Measurements from ENCODE around the gene NMUR2. TPM values are rescaled to one million over a fixed set of nuclear protein-coding genes. Genes with fewer than 3 reads are reported as not detected.

The NMUR2 gene
- polyA plus RNA-seq, 1 of the 3 experiments (the other 2 are of a cell fraction) = not detected

DNA sequence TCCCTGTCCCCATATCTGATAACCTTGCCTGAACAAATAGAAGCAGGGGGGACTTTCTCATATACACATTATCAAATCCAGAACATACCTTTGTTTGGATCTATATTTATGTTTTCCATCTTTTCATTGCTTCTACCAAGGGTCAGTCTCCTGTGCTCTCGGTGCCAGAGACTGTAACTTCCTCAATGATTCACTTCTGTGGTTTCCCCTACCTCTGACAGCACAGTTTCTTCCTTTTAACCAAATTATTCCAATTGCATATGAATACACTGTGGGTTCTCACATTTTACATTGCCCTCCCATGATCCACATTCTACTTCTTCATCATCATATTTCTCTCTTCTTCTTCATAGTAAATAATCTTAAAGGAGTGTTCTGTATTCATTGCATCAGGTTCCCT is 32.2 kb downstream of the NMUR2 start (continued):
- TF ChIP-seq, protein P1, sequence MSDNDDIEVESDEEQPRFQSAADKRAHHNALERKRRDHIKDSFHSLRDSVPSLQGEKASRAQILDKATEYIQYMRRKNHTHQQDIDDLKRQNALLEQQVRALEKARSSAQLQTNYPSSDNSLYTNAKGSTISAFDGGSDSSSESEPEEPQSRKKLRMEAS (IDR thresholded peaks at IDR 0.05; ENCODE audit: low read depth) = no peak
- no peak for TF ChIP-seq RFX5 (IDR thresholded peaks at IDR 0.05; ENCODE audit: low read length)
- TF ChIP-seq SMC3 (IDR thresholded peaks at IDR 0.05; ENCODE audit: low read depth, low read length) = no peak
- TF ChIP-seq TCF12 (IDR thresholded peaks at IDR 0.05) = no peak
- TF ChIP-seq TAF1 (IDR thresholded peaks at IDR 0.05; ENCODE audit: borderline replicate concordance, low read depth, low read length) = no peak
- TF ChIP-seq FOSL2 (IDR thresholded peaks at IDR 0.05; ENCODE audit: borderline replicate concordance, low read depth) = no peak
- TF ChIP-seq, protein P2, sequence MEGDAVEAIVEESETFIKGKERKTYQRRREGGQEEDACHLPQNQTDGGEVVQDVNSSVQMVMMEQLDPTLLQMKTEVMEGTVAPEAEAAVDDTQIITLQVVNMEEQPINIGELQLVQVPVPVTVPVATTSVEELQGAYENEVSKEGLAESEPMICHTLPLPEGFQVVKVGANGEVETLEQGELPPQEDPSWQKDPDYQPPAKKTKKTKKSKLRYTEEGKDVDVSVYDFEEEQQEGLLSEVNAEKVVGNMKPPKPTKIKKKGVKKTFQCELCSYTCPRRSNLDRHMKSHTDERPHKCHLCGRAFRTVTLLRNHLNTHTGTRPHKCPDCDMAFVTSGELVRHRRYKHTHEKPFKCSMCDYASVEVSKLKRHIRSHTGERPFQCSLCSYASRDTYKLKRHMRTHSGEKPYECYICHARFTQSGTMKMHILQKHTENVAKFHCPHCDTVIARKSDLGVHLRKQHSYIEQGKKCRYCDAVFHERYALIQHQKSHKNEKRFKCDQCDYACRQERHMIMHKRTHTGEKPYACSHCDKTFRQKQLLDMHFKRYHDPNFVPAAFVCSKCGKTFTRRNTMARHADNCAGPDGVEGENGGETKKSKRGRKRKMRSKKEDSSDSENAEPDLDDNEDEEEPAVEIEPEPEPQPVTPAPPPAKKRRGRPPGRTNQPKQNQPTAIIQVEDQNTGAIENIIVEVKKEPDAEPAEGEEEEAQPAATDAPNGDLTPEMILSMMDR (IDR thresholded peaks at IDR 0.05) = no peak
- TF ChIP-seq EZH2phosphoT487 (IDR thresholded peaks at IDR 0.05; ENCODE audit: borderline replicate concordance, low read depth) = no peak

DNA sequence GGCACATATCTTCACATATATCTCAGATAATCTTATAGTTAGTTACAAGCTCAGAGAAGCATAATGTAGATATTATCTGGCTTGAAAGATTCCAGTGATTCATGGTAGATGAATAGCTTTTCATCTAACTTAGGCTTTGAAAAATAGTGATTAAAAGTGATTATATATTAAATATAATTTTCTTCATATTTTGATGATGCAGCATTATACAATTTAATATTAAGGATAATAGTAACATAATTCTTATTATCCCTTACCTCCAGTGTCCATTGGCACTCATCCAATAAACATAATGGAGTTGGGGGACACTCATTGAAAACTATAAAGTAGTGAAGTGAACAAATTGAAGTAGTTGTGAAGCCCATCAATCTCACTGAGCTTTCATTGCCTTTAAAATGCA is 35.8 kb downstream of the NMUR2 start:
- no peaks in the 10 kb centered on the region for H3K79me2 ChIP-seq (ENCODE audit: insufficient read depth)
- H3K9me3 ChIP-seq = no peaks in the 10 kb centered on the region
- H4K20me1 ChIP-seq (ENCODE audit: insufficient read depth) = no peaks in the 10 kb centered on the region
- no peaks in the 10 kb centered on the region for H3K9me2 ChIP-seq
- H3K4me1 ChIP-seq (ENCODE audit: control insufficient read depth in 1 of 2, insufficient read depth in 2 of 2, low read depth in 1 of 2, low read length in 1 of 2) = no peaks in the 10 kb centered on the region
- CTCF ChIA-PET = interaction anchor here (2.5 kb wide), 1 partner anchor 20 kb away, joined by 12 read pairs; no protein-coding TSS in a partner anchor
- POLR2A ChIA-PET = no interaction called here
- DNase-seq = no peak
- no peak overlapping the region for H3K9ac ChIP-seq
- H3K36me3 ChIP-seq (replicated peaks in 1 of 2; ENCODE audit: control insufficient read depth in 1 of 2, insufficient read depth in 2 of 2, low read length in 1 of 2) = no peaks in the 10 kb centered on the region
- no peak overlapping the region for H3K27ac ChIP-seq (ENCODE audit: low read depth in 2 of 2, low read length in 1 of 2)
- no peak overlapping the region for H2AFZ ChIP-seq (ENCODE audit: low read depth)
- no peak overlapping the region for H3K4me2 ChIP-seq
- no peaks in the 10 kb centered on the region for H3K27me3 ChIP-seq (ENCODE audit: insufficient read depth)
- H3F3A ChIP-seq (replicated peaks; ENCODE audit: insufficient read depth) = no peaks in the 10 kb centered on the region
- H3K4me3 ChIP-seq (ENCODE audit: low read depth in 2 of 2, low read length in 1 of 2) = no peak overlapping the region
- TF ChIP-seq YY1 (IDR thresholded peaks at IDR 0.05; ENCODE audit: low read depth) (no peak), NRF1 (IDR thresholded peaks at IDR 0.05; ENCODE audit: low read depth, low read length) (no peak), NFIC (IDR thresholded peaks at IDR 0.05; ENCODE audit: borderline replicate concordance) (no peak), MEF2A (IDR thresholded peaks at IDR 0.05; ENCODE audit: borderline replicate concordance, low read depth) (no peak), TEAD4 (IDR thresholded peaks at IDR 0.05; ENCODE audit: borderline replicate concordance, insufficient read depth) (no peak), GABPA (IDR thresholded peaks at IDR 0.05; ENCODE audit: low read depth) (no peak), RFX5 (IDR thresholded peaks at IDR 0.05; ENCODE audit: low read length) (no peak), FOXM1 (IDR thresholded peaks at IDR 0.05; ENCODE audit: low read depth) (no peak), EP300 (IDR thresholded peaks at IDR 0.05; ENCODE audit: borderline replicate concordance in 1 of 2, low read depth in 1 of 2, low read length in 1 of 2) (no peak)
- TF ChIP-seq, protein P3, sequence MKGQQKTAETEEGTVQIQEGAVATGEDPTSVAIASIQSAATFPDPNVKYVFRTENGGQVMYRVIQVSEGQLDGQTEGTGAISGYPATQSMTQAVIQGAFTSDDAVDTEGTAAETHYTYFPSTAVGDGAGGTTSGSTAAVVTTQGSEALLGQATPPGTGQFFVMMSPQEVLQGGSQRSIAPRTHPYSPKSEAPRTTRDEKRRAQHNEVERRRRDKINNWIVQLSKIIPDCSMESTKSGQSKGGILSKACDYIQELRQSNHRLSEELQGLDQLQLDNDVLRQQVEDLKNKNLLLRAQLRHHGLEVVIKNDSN (IDR thresholded peaks at IDR 0.05; ENCODE audit: borderline replicate concordance, low read depth) = no peak
- TF ChIP-seq, protein P4, sequence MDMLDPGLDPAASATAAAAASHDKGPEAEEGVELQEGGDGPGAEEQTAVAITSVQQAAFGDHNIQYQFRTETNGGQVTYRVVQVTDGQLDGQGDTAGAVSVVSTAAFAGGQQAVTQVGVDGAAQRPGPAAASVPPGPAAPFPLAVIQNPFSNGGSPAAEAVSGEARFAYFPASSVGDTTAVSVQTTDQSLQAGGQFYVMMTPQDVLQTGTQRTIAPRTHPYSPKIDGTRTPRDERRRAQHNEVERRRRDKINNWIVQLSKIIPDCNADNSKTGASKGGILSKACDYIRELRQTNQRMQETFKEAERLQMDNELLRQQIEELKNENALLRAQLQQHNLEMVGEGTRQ (IDR thresholded peaks at IDR 0.05; ENCODE audit: borderline replicate concordance, low read depth, low read length) = no peak
- TF ChIP-seq, protein P5, sequence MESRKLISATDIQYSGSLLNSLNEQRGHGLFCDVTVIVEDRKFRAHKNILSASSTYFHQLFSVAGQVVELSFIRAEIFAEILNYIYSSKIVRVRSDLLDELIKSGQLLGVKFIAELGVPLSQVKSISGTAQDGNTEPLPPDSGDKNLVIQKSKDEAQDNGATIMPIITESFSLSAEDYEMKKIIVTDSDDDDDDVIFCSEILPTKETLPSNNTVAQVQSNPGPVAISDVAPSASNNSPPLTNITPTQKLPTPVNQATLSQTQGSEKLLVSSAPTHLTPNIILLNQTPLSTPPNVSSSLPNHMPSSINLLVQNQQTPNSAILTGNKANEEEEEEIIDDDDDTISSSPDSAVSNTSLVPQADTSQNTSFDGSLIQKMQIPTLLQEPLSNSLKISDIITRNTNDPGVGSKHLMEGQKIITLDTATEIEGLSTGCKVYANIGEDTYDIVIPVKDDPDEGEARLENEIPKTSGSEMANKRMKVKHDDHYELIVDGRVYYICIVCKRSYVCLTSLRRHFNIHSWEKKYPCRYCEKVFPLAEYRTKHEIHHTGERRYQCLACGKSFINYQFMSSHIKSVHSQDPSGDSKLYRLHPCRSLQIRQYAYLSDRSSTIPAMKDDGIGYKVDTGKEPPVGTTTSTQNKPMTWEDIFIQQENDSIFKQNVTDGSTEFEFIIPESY (IDR thresholded peaks at IDR 0.05; ENCODE audit: borderline replicate concordance, low read depth) = no peak
- TF ChIP-seq, protein P2 (IDR thresholded peaks at IDR 0.05) = no peak
- TF ChIP-seq, protein P1 (IDR thresholded peaks at IDR 0.05; ENCODE audit: low read depth) = no peak
